K562 (cell line): Measurements from ENCODE around the gene WASL. TPM values are rescaled to one million over a fixed set of nuclear protein-coding genes. Genes with fewer than 3 reads are reported as not detected.

ENCODE experiments used
- ATAC-seq: fragments of 200-7000 bp; cut with Tn5 transposase; 3 replicates; pipeline ENCODE4 v1.9.1; 2020; ENCODE audit warnings: moderate library complexity
- BruUV-seq: library from RNA; stranded (reverse); fragments of 400-500 nt; replicated peaks from 2 replicates; lab custom pipeline; 2021; lab: Mats Ljungman, UMichigan
- CTCF ChIA-PET: fragments of 300-600 bp; formaldehyde crosslinking; extraction: SDS; loops from one replicate; lab custom pipeline; 2021; ENCODE audit warnings: low intra/inter-chr PET ratio; lab: Yijun Ruan, JAX
- POLR2A ChIA-PET: fragments of 300-600, 350-650 bp; sonication (Branson Sonifier 250); formaldehyde crosslinking; extraction: SDS; loops from one replicate; lab custom pipeline; 2021; ENCODE audit warnings: antibody characterized with exemption, inconsistent platforms; lab: Yijun Ruan, JAX
- DNase-seq, 4 experiments: peaks; one replicate each; pipeline versions ENCODE4 v3.0.0 to v3.0.0-alpha.2; 2011 to 2018; ENCODE audit warnings: low spot score in 3 of 4, mixed read lengths in 3 of 4; ENCODE audit errors: extremely low read depth in 1 of 4
- FAIRE-seq: peaks from 2 replicates; lab custom pipeline; 2011; peaks lifted over from hg19 to GRCh38; lab: Jason Lieb, UNC
- H2AFZ ChIP-seq: 2 replicates; pipeline ENCODE4 v1.6.0; 2011; ENCODE audit warnings: low read depth, low read length, control low read depth, inconsistent platforms
- H3K27ac ChIP-seq: fragments of 200-600 bp; 3 replicates; pipeline ENCODE4 v1.8.0; 2011; ENCODE audit warnings: low read depth, mild to moderate bottlenecking, control low read depth, inconsistent platforms, low read length, moderate library complexity, mixed read lengths; ENCODE audit errors: extremely low read depth
- H3K27me3 ChIP-seq, 2 experiments: fragments of 300-600 bp in 1 of 2; 2 replicates in 1 of 2; 3 replicates in 1 of 2; pipeline versions ENCODE4 v1.6.0 to v1.8.0; 2011; ENCODE audit warnings: inconsistent platforms in 2 of 2, low read length in 2 of 2, mild to moderate bottlenecking in 1 of 2, mixed read lengths in 1 of 2, moderate library complexity in 1 of 2; ENCODE audit not compliant: control insufficient read depth in 2 of 2, insufficient read depth in 2 of 2
- H3K36me3 ChIP-seq: fragments of 300-600 bp; 3 replicates; pipeline ENCODE4 v1.8.0; 2011; ENCODE audit warnings: mild to moderate bottlenecking, low read length, inconsistent platforms; ENCODE audit not compliant: control insufficient read depth, insufficient read depth
- H3K4me1 ChIP-seq, 2 experiments: fragments of 200-600 bp in 1 of 2; replicated peaks in 1 of 2; 2 replicates in 1 of 2; 3 replicates in 1 of 2; pipeline versions ENCODE4 v1.5.1 to v1.8.0; 2011; ENCODE audit warnings: inconsistent platforms in 2 of 2, low read length in 2 of 2, mild to moderate bottlenecking in 1 of 2, mixed read lengths in 1 of 2, moderate library complexity in 1 of 2; ENCODE audit not compliant: control insufficient read depth in 2 of 2, insufficient read depth in 2 of 2
- H3K4me2 ChIP-seq: 2 replicates; pipeline ENCODE4 v1.6.1; 2011; ENCODE audit warnings: low read length, control low read depth, inconsistent platforms, mixed read lengths; ENCODE audit not compliant: insufficient read depth
- H3K4me3 ChIP-seq: fragments of 200-600 bp; sonication (generic), shearing (Covaris generic); 2 replicates; pipeline ENCODE4 v1.5.1; 2016; ENCODE audit warnings: control low read depth, inconsistent platforms
- H3K79me2 ChIP-seq: fragments of 200-600 bp; 3 replicates; pipeline ENCODE4 v1.8.0; 2011; ENCODE audit warnings: low read length, inconsistent platforms; ENCODE audit not compliant: control insufficient read depth, insufficient read depth
- H3K9ac ChIP-seq, 2 experiments: 2 replicates each; pipeline versions ENCODE4 v1.6.0 to v1.6.1; 2011; ENCODE audit warnings: low read depth in 2 of 2, low read length in 2 of 2, control low read depth in 1 of 2, inconsistent platforms in 1 of 2, mild to moderate bottlenecking in 1 of 2, mixed read lengths in 1 of 2; ENCODE audit not compliant: insufficient read depth in 1 of 2
- H3K9me1 ChIP-seq: one replicate; pipeline ENCODE4 v1.6.0; 2011; ENCODE audit warnings: inconsistent platforms, mild to moderate bottlenecking, low read length, moderate library complexity; ENCODE audit not compliant: control insufficient read depth, insufficient read depth
- H3K9me3 ChIP-seq: replicated peaks from 2 replicates; pipeline ENCODE4 v1.5.1; 2011; ENCODE audit warnings: low read depth, low read length, inconsistent platforms; ENCODE audit not compliant: control insufficient read depth, insufficient read depth
- H4K20me1 ChIP-seq: replicated peaks from 2 replicates; pipeline ENCODE4 v1.6.1; 2011; ENCODE audit warnings: low read length, inconsistent platforms, mixed read lengths; ENCODE audit not compliant: control insufficient read depth, insufficient read depth
- CEBPB ChIP-seq: fragments of 450-650 bp; IDR thresholded peaks from 2 replicates; pipeline ENCODE4 v1.6.1; 2016; ENCODE audit warnings: missing genetic modification characterization, missing compliant biosample characterization
- EGR1 ChIP-seq: fragments of 450-650 bp; conservative IDR thresholded peaks from 2 replicates; pipeline ENCODE4 v1.6.1; 2017; ENCODE audit warnings: mild to moderate bottlenecking
- JUND ChIP-seq, 2 experiments: IDR thresholded peaks; 2 replicates in 1 of 2; 3 replicates in 1 of 2; pipeline ENCODE4 v1.6.1; 2011; ENCODE audit warnings: borderline replicate concordance in 2 of 2, low read depth in 2 of 2, low read length in 2 of 2, improper control_type of control experiment in 1 of 2, missing biosample characterization in 1 of 2, missing genetic modification characterization in 1 of 2, missing genetic modification reagents in 1 of 2
- MYNN ChIP-seq, 2 experiments: sonication (generic); formaldehyde crosslinking in 1 of 2; IDR thresholded peaks; 2 replicates each; pipeline versions ENCODE4 v1.5.0 to v1.6.1; 2016 to 2020; ENCODE audit warnings: antibody characterized with exemption in 1 of 2, missing genetic modification reagents in 1 of 2
- NFATC3 ChIP-seq: fragments of 450-650 bp; IDR thresholded peaks from 2 replicates; pipeline ENCODE4 v1.6.1; 2017; ENCODE audit warnings: mild to moderate bottlenecking
- RNF2 ChIP-seq: sonication (generic); IDR thresholded peaks from 2 replicates; pipeline ENCODE4 v1.6.1; 2016
- SAFB ChIP-seq: fragments of 200-400 bp; formaldehyde crosslinking; IDR thresholded peaks from 2 replicates; pipeline ENCODE4 v1.6.1; 2017; ENCODE audit warnings: low read depth, low read length, borderline replicate concordance
- SIN3A ChIP-seq, 2 experiments: fragments of 150-350 bp in 1 of 2; IDR thresholded peaks; 2 replicates each; pipeline ENCODE4 v1.6.1; 2011 to 2016; ENCODE audit warnings: borderline replicate concordance in 2 of 2, low read depth in 2 of 2, low read length in 2 of 2, mild to moderate bottlenecking in 2 of 2, moderate library complexity in 2 of 2; ENCODE audit not compliant: control insufficient read depth in 1 of 2
- SMARCA4 ChIP-seq: fragments of 450-650 bp; IDR thresholded peaks from 2 replicates; pipeline ENCODE4 v1.6.1; 2016
- ZNF133 ChIP-seq: fragments of 250-450 bp; sonication (Bioruptor Pico); IDR thresholded peaks from 2 replicates; pipeline ENCODE4 v1.4.0; 2020; ENCODE audit warnings: mild to moderate bottlenecking
- ZNF217 ChIP-seq: sonication (generic); formaldehyde crosslinking; IDR thresholded peaks from 2 replicates; pipeline ENCODE4 v1.8.0; 2022; ENCODE audit warnings: mild to moderate bottlenecking, missing genetic modification reagents
- WGBS: fragments of 100-300 bp; shearing (Covaris generic); methylation state at CpG from one replicate; pipeline ENCODE4 v1.1.6; 2016; ENCODE audit warnings: low coverage, mixed read lengths; ENCODE audit not compliant: insufficient coverage; ENCODE audit errors: missing lambda C conversion rate; 5-methylcytosine and 5-hydroxymethylcytosine counted together
- in situ Hi-C: fragments of 300-500 bp; cut with MboI; formaldehyde crosslinking; loops from 4 replicates; pipeline ENCODE4 v1.15.0; 2018; ENCODE audit warnings: inconsistent platforms, mixed read lengths
- intact Hi-C: fragments of 100-400 bp; cut with micrococcal nuclease; formaldehyde crosslinking; loops from 2 replicates; pipeline ENCODE4 v1.14.2; 2022
- polyA plus RNA-seq, 8 experiments: library from polyadenylated mRNA; depleted of rRNA in 4 of 8; stranded (reverse) in 5 of 8; unstranded in 3 of 8; fragments of >200 nt; fragmentation: Nextera tagmentation in 2 of 8; fragmentation: Illumina TruSeq in 1 of 8; extraction: Ambion mirVana in 2 of 8; extraction: Trizol in 1 of 8; gene quantifications; 2 replicates each; pipeline versions ENCODE4 v1.2.1 to v1.2.3, GENCODE V29; 2011 to 2014; ENCODE audit warnings: inconsistent platforms in 1 of 8, missing spikeins in 1 of 8
- total RNA-seq, 7 experiments: library from RNA; depleted of rRNA in 6 of 7; stranded (reverse); fragments of >200 nt in 6 of 7; fragmentation: Illumina TruSeq in 2 of 7; extraction: Trizol in 2 of 7; gene quantifications; 2 replicates each; pipeline versions ENCODE4 v1.2.1 to v1.2.3, GENCODE V29; 2011 to 2021; ENCODE audit warnings: low replicate concordance in 1 of 7
- TF ChIP-seq, protein P1 (sequence below), 3 experiments: IDR thresholded peaks in 2 of 3; conservative IDR thresholded peaks in 1 of 3; 2 replicates each; pipeline ENCODE4 v1.5.1; 2011 to 2012; ENCODE audit warnings: low read length in 3 of 3, mild to moderate bottlenecking in 3 of 3, control low read depth in 2 of 3, improper control_type of control experiment in 1 of 3, inconsistent platforms in 1 of 3, low read depth in 1 of 3, mixed read lengths in 1 of 3, moderate library complexity in 1 of 3; ENCODE audit not compliant: insufficient read depth in 2 of 3
- TF ChIP-seq, protein P2 (sequence below): fragments of 450-650 bp; formaldehyde crosslinking; IDR thresholded peaks from 2 replicates; pipeline ENCODE4 v1.4.0; 2020; ENCODE audit warnings: mild to moderate bottlenecking
- TF ChIP-seq, protein P3 (sequence below), 2 experiments: IDR thresholded peaks in 1 of 2; conservative IDR thresholded peaks in 1 of 2; 2 replicates each; pipeline ENCODE4 v1.6.1; 2016; ENCODE audit warnings: low read depth in 2 of 2, mild to moderate bottlenecking in 1 of 2, missing compliant biosample characterization in 1 of 2, missing genetic modification characterization in 1 of 2, moderate library complexity in 1 of 2
- TF ChIP-seq, protein P4 (sequence below): sonication (generic); formaldehyde crosslinking; IDR thresholded peaks from 2 replicates; pipeline ENCODE4 v1.8.0; 2022; ENCODE audit warnings: mild to moderate bottlenecking, missing genetic modification reagents

The WASL gene
- total and polyA plus RNA-seq, 9 of the 15 experiments (the other 6 are each of a cell fraction or from before 2014, with no cell fraction given) = 3.2 to 13.9 (median 8.3) TPM

DNA sequence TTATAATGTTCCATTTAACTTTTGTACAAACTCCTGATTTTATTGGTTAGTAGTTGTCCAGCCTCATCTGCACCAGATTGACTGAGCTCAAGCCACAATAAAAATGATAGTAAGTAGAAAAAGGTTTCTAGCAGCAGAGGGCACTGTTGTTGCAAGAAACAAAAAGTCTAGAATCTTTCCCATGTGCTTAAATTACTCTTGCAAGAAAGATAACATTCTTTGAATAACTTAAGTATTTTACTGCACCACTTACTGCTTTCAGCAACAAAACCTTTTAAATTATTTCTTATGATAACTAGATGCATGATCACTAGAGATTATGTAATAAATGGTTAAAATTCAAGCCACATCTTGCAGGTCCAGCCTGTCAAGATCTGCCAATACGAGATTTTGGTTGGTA is 66.1 kb downstream of the WASL start:
- ATAC-seq (peak; percentile 79), FAIRE-seq (peak; percentile 51), DNase-seq (peak; percentile 32 to 70 (median 41))
- Histone ChIP-seq H3K27me3 (no peaks in the 10 kb centered on the region), H3K79me2 (no peaks in the 10 kb centered on the region), H3K9ac (no peak overlapping the region), H3K4me2 (no peak overlapping the region), H2AFZ (no peak overlapping the region), H3K36me3 (peaks cover 67% of the 10 kb centered on the region; the same call in 2 of the 3 replicates), H3K9me1 (no peaks in the 10 kb centered on the region), H3K9me3 (no peaks in the 10 kb centered on the region), H3K27ac (no peak overlapping the region), H3K4me3 (no peak overlapping the region), H3K4me1 (no peaks in the 10 kb centered on the region), H4K20me1 (no peaks in the 10 kb centered on the region)
- CTCF ChIA-PET = interaction anchor here (0.6 to 2.8 kb wide), 5 partner anchors 47 to 190 kb away, joined by 3 to 37 read pairs (median 12); no protein-coding TSS in a partner anchor
- intact Hi-C loops (loop anchor here (1.0 to 2.0 kb wide), 3 partner anchors 115 to 190 kb away; no protein-coding TSS in a partner anchor), in situ Hi-C loops (loop anchor here (5.0 kb wide), 1 partner anchor 180 kb away; no protein-coding TSS in a partner anchor)
- BruUV-seq = no TSS peak
- WGBS = 94% methylated on average over 1 of the region's 1 CpG
- POLR2A ChIA-PET = interaction anchor here (0.6 to 1.2 kb wide), 2 partner anchors 18 to 66 kb away, joined by 3 to 4 read pairs; partner anchors contain the start of gene WASL
- TF ChIP-seq RNF2 (no peak), SIN3A (IDR thresholded peaks at IDR 0.05; ENCODE audit: borderline replicate concordance in 2 of 2, control insufficient read depth in 1 of 2, low read depth in 2 of 2, low read length in 2 of 2) (no peak), SAFB (no peak), SMARCA4 (no peak), JUND (IDR thresholded peaks at IDR 0.05; ENCODE audit: borderline replicate concordance, low read depth, low read length) (no peak), JUND (tag; IDR thresholded peaks at IDR 0.05; ENCODE audit: borderline replicate concordance, low read depth, low read length) (no peak), CEBPB (tag) (peak; percentile 18; the same call in 1 of the 2 replicates), ZNF217 (no peak), NFATC3 (no peak), EGR1 (no peak), MYNN (IDR thresholded peaks at IDR 0.05) (no peak), MYNN (CRISPR knock-in tag; IDR thresholded peaks at IDR 0.05) (no peak), ZNF133 (CRISPR knock-in tag) (no peak)
- TF ChIP-seq, protein P1, sequence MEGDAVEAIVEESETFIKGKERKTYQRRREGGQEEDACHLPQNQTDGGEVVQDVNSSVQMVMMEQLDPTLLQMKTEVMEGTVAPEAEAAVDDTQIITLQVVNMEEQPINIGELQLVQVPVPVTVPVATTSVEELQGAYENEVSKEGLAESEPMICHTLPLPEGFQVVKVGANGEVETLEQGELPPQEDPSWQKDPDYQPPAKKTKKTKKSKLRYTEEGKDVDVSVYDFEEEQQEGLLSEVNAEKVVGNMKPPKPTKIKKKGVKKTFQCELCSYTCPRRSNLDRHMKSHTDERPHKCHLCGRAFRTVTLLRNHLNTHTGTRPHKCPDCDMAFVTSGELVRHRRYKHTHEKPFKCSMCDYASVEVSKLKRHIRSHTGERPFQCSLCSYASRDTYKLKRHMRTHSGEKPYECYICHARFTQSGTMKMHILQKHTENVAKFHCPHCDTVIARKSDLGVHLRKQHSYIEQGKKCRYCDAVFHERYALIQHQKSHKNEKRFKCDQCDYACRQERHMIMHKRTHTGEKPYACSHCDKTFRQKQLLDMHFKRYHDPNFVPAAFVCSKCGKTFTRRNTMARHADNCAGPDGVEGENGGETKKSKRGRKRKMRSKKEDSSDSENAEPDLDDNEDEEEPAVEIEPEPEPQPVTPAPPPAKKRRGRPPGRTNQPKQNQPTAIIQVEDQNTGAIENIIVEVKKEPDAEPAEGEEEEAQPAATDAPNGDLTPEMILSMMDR (IDR thresholded peaks at IDR 0.05 in 2 of 3, conservative IDR thresholded peaks at IDR 0.05 in 1 of 3; ENCODE audit: insufficient read depth in 2 of 3, low read depth in 1 of 3, low read length in 3 of 3) = peak; percentile 54 to 82 (median 59); a peak in 5 of 6 replicates
- TF ChIP-seq, protein P2, sequence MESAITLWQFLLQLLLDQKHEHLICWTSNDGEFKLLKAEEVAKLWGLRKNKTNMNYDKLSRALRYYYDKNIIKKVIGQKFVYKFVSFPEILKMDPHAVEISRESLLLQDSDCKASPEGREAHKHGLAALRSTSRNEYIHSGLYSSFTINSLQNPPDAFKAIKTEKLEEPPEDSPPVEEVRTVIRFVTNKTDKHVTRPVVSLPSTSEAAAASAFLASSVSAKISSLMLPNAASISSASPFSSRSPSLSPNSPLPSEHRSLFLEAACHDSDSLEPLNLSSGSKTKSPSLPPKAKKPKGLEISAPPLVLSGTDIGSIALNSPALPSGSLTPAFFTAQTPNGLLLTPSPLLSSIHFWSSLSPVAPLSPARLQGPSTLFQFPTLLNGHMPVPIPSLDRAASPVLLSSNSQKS (CRISPR knock-in tag) = no peak
- TF ChIP-seq, protein P3, sequence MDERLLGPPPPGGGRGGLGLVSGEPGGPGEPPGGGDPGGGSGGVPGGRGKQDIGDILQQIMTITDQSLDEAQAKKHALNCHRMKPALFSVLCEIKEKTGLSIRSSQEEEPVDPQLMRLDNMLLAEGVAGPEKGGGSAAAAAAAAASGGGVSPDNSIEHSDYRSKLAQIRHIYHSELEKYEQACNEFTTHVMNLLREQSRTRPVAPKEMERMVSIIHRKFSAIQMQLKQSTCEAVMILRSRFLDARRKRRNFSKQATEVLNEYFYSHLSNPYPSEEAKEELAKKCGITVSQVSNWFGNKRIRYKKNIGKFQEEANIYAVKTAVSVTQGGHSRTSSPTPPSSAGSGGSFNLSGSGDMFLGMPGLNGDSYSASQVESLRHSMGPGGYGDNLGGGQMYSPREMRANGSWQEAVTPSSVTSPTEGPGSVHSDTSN (CRISPR knock-in tag; IDR thresholded peaks at IDR 0.05; ENCODE audit: low read depth) = no peak
- TF ChIP-seq, protein P3 (tag; conservative IDR thresholded peaks at IDR 0.05; ENCODE audit: low read depth) = no peak
- TF ChIP-seq, protein P4, sequence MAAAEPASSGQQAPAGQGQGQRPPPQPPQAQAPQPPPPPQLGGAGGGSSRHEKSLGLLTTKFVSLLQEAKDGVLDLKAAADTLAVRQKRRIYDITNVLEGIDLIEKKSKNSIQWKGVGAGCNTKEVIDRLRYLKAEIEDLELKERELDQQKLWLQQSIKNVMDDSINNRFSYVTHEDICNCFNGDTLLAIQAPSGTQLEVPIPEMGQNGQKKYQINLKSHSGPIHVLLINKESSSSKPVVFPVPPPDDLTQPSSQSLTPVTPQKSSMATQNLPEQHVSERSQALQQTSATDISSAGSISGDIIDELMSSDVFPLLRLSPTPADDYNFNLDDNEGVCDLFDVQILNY = no peak
